ENCODE data around the gene CCNB2. TPM values are rescaled to one million over a fixed set of nuclear protein-coding genes. Genes with fewer than 3 reads are reported as not detected.
"Not testable (repeated sequence)": the region's sequence is repeated elsewhere in the genome, so short reads cannot be mapped to it uniquely, and the experiment has no call there.

Gene CCNB2
- total RNA-seq, 1 experiment from 2014 or later, result 99.2 TPM

DNA sequence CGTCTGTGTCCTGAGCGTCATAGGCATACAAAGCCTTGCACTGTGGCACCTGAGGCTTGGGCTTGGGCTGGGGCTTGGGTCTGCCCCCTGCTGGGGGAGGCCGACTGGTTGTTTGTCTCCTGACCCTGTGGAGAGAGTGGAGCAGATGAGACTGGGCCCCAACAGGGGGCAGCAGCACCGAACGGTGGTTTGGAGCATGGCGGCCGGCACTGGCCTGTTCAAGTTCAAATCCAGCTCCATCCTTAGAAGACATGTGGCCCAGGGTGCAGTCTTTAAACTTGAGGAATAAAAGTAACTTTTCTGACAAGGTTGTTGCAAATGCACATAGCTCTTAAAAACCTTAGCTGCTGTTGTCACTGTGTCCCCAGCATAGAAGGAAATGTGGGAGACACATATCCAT lies 33.3 kb downstream of the CCNB2 start:
- Histone ChIP-seq H3K4me2 (no peak overlapping the region), H3K27ac (no peak overlapping the region), H4K20me1 (ENCODE audit: insufficient read depth) (no peaks in the 10 kb centered on the region), H3F3A (ENCODE audit: insufficient read depth, low read depth) (no peaks in the 10 kb centered on the region), H3K27me3 (ENCODE audit: insufficient read depth, low read depth) (no peaks in the 10 kb centered on the region), H3K4me3 (no peak overlapping the region), H3K4me1 (replicated peaks; ENCODE audit: insufficient read depth) (no peaks in the 10 kb centered on the region), H3K9me2 (ENCODE audit: insufficient read depth) (no peaks in the 10 kb centered on the region), H2AFZ (no peak overlapping the region), H3K79me2 (ENCODE audit: low read depth) (no peaks in the 10 kb centered on the region), H3K9me3 (ENCODE audit: insufficient read depth, low read depth) (no peaks in the 10 kb centered on the region), H3K36me3 (ENCODE audit: low read depth) (peaks cover 22% of the 10 kb centered on the region)
- CTCF ChIA-PET, result interaction anchor here (0.5 kb wide), 1 partner anchor 1387 kb away, joined by 6 read pairs; no protein-coding TSS in a partner anchor
- POLR2A ChIA-PET (ENCODE audit: unreplicated experiment), result no interaction called here
- no TSS peak for BruUV-seq (replicated peaks)
- DNase-seq, result peak in 1 of 2 experiments; percentile 34
- TF ChIP-seq EZH2 (IDR thresholded peaks at IDR 0.05; ENCODE audit: low read depth), result no peak
- TF ChIP-seq, protein P1, sequence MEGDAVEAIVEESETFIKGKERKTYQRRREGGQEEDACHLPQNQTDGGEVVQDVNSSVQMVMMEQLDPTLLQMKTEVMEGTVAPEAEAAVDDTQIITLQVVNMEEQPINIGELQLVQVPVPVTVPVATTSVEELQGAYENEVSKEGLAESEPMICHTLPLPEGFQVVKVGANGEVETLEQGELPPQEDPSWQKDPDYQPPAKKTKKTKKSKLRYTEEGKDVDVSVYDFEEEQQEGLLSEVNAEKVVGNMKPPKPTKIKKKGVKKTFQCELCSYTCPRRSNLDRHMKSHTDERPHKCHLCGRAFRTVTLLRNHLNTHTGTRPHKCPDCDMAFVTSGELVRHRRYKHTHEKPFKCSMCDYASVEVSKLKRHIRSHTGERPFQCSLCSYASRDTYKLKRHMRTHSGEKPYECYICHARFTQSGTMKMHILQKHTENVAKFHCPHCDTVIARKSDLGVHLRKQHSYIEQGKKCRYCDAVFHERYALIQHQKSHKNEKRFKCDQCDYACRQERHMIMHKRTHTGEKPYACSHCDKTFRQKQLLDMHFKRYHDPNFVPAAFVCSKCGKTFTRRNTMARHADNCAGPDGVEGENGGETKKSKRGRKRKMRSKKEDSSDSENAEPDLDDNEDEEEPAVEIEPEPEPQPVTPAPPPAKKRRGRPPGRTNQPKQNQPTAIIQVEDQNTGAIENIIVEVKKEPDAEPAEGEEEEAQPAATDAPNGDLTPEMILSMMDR (conservative IDR thresholded peaks at IDR 0.05), result peak; percentile 56; the same call in 1 of the 2 replicates
- intact Hi-C loops (cut with micrococcal nuclease; ENCODE audit: unreplicated experiment), result loop anchor here (10.0 kb wide), 1 partner anchor 923 kb away; no protein-coding TSS in a partner anchor

DNA sequence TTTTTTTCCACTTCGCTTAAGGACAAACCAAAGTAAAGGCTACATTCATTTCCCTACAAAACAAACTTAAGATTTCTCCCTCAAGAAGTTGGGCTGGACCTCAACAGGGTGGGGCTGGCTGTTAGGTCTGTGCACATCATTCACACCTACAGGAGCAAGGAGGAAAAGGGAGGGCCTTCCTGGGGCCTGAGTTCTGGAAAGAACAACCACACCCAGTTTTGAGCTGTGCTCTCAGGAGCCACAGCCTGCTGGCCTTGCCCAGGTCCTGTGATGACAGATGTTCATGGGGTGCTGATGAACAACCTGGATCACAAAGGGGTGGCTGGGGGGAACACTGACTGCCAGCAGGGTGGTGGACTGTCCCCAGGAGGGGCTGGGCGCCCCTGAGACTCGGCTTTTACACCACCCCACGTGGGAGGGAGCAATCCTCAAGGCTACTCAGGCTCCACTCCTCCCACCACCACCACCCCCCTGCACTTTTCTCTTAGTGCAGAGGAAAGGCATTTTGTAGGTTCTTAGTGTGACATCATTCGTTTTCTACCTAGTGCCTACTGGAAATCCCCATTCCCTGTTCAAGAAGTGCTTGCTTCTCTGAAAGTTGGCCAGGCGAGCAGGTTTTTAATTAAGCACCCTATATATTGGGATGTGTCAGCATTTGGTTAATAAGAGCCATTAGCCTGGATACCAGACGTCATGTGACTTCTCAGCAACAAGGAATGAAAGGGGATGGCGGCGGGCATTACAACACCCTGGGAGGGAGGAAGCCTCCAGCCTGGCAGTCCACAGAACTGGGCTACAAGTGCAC lies 35.7 kb downstream of the CCNB2 start:
- Histone ChIP-seq H3K4me2 (no peak overlapping the region), H3K9me3 (ENCODE audit: insufficient read depth, low read depth) (no peaks in the 10 kb centered on the region), H3K4me3 (no peak overlapping the region), H3K4me1 (replicated peaks; ENCODE audit: insufficient read depth) (no peaks in the 10 kb centered on the region), H2AFZ (no peak overlapping the region), H3K27me3 (ENCODE audit: insufficient read depth, low read depth) (no peaks in the 10 kb centered on the region), H3K9me2 (ENCODE audit: insufficient read depth) (no peaks in the 10 kb centered on the region), H3F3A (ENCODE audit: insufficient read depth, low read depth) (no peaks in the 10 kb centered on the region), H3K36me3 (ENCODE audit: low read depth) (peaks cover 8% of the 10 kb centered on the region; the same call in 1 of the 2 replicates), H3K79me2 (ENCODE audit: low read depth) (no peaks in the 10 kb centered on the region), H4K20me1 (ENCODE audit: insufficient read depth) (no peaks in the 10 kb centered on the region), H3K27ac (no peak overlapping the region)
- intact Hi-C loops (cut with micrococcal nuclease; ENCODE audit: unreplicated experiment), result no loop called here
- TF ChIP-seq, protein P1 (conservative IDR thresholded peaks at IDR 0.05), result no peak
- no peak for TF ChIP-seq EZH2 (IDR thresholded peaks at IDR 0.05; ENCODE audit: low read depth)
- CTCF ChIA-PET, result interaction anchor here (0.7 kb wide), 1 partner anchor 164 kb away, joined by 3 read pairs; no protein-coding TSS in a partner anchor
- BruUV-seq (replicated peaks), result no TSS peak
- no peak for DNase-seq
- POLR2A ChIA-PET (ENCODE audit: unreplicated experiment), result no interaction called here

DNA sequence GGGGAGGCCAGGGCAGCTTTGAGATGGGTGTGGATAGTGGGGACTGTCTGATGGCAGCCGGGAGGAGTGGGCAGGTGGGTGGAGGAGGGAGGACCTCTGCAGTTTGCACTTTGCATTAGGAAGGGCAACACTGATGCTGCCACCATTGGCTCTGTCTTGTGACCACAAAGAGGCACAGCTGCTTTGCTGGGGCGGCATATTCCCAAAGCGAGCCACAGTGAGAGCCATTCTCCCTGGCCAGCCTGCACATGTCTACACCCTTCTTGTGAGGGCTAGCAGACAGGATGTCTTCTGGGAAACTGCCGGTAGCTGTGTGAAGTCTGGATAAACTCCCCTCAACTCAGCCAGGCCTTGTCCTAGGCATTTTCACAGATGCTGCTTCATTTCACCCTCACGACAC lies 38.3 kb downstream of the CCNB2 start:
- peaks cover 5% of the 10 kb centered on the region; the same call in 1 of the 2 replicates for H3K36me3 ChIP-seq (ENCODE audit: low read depth)
- H3K9me2 ChIP-seq (ENCODE audit: insufficient read depth), result no peaks in the 10 kb centered on the region
- intact Hi-C loops (cut with micrococcal nuclease; ENCODE audit: unreplicated experiment), result no loop called here
- DNase-seq, result no peak
- TF ChIP-seq EZH2 (IDR thresholded peaks at IDR 0.05; ENCODE audit: low read depth), result no peak
- TF ChIP-seq, protein P1 (conservative IDR thresholded peaks at IDR 0.05), result no peak
- ChIA-PET POLR2A (ENCODE audit: unreplicated experiment) (no interaction called here), CTCF (interaction anchor here (0.5 kb wide), 1 partner anchor 357 kb away, joined by 4 read pairs; no protein-coding TSS in a partner anchor)
- no peak overlapping the region for H3K4me2 ChIP-seq
- no peak overlapping the region for H3K4me3 ChIP-seq
- no peaks in the 10 kb centered on the region for H3K27me3 ChIP-seq (ENCODE audit: insufficient read depth, low read depth)
- H3K79me2 ChIP-seq (ENCODE audit: low read depth), result no peaks in the 10 kb centered on the region
- no peaks in the 10 kb centered on the region for H3K4me1 ChIP-seq (replicated peaks; ENCODE audit: insufficient read depth)
- no peak overlapping the region for H2AFZ ChIP-seq
- no TSS peak for BruUV-seq (replicated peaks)
- H3F3A ChIP-seq (ENCODE audit: insufficient read depth, low read depth), result no peaks in the 10 kb centered on the region
- no peaks in the 10 kb centered on the region for H3K9me3 ChIP-seq (ENCODE audit: insufficient read depth, low read depth)
- H3K27ac ChIP-seq, result no peak overlapping the region
- H4K20me1 ChIP-seq (ENCODE audit: insufficient read depth), result no peaks in the 10 kb centered on the region

DNA sequence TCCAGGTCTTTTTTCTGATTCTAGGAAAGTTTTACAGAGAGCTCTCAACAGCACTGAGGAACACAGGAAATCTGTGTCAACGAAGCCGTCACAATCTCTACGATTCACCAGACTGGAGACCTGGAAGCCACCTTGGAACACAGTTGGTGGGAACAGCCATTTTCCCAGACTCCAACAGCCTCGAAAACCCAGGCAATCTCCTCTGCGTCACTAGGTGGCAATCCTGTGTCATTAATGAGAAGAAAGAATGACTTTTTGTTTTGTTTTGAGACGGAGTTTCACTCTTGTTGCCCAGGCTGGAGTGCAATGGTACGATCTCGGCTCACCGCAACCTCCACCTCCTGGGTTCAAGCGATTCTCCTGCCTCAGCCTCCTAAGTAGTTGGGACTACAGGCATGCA lies 39.6 kb downstream of the CCNB2 start:
- H3K9me2 ChIP-seq (ENCODE audit: insufficient read depth); POLR2A ChIA-PET (ENCODE audit: unreplicated experiment); H2AFZ ChIP-seq; CTCF ChIA-PET; H3K4me2 ChIP-seq; H3K27me3 ChIP-seq (ENCODE audit: insufficient read depth, low read depth); H3K4me3 ChIP-seq; intact Hi-C loops (cut with micrococcal nuclease; ENCODE audit: unreplicated experiment); BruUV-seq (replicated peaks); H3K4me1 ChIP-seq (replicated peaks; ENCODE audit: insufficient read depth); H3K9me3 ChIP-seq (ENCODE audit: insufficient read depth, low read depth); DNase-seq; H3F3A ChIP-seq (ENCODE audit: insufficient read depth, low read depth); H4K20me1 ChIP-seq (ENCODE audit: insufficient read depth); H3K27ac ChIP-seq; H3K79me2 ChIP-seq (ENCODE audit: low read depth); H3K36me3 ChIP-seq (ENCODE audit: low read depth): not testable (repeated sequence)
